CD4-positive, alpha-beta T cell treated with Interleukin-21 for 1 hour (primary cell): ENCODE results near the gene PDYN.

ENCODE experiments used
- DNase-seq: peaks from one replicate; pipeline ENCODE4 v3.0.0-alpha.2; 2020

The PDYN gene

DNA sequence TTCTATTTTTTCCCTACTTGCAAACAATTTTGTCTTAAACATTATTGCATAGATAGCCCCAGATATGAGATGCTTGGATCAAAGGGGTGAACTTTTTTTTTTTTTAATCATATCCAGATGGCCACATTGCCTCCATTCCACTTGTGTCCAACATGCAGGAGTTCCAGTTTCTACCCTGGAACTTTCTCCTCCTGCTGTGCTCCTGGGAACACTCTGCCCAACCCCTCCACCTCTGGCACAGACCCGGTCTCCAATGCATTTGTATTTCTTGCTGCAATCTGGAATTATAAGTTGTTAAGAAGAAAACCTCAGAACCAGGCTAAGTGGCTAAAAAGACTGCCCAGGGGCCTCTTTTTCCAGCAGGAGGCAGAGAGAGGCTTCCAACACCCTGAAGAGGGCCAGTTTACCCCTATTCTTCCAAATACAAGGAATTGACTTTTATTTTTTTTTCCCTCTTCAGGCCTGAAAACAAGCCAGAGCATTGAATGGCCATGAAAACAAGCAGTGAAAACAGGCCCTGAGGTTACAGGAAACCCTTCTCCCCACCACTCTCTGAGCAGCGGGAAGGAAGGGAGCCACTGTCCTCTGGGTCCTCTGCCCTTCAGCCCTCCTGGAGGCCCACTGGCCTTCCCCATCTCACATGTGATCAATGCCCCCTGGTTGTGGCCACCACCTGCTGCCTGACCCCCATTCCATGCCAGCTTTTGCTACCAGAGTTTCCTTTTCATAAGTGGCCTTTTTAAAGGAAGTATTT is 44.3 kb downstream of the PDYN start:
- no peak for DNase-seq

DNA sequence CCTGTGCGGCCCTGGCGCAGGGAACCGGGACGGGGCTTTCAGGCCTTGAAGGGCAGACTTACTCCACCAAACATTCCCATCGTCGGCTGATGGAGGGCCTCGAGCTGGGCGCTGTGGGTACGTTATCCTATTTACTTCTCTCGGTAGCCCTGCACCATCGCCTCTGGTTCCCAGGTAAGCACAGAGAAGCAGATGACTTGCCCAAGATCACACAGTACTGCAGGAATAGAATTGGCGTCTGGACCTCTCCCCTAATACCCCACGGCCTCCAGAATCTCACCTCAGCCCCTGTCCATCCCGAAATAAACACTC is 46.4 kb downstream of the PDYN start:
- no peak for DNase-seq

DNA sequence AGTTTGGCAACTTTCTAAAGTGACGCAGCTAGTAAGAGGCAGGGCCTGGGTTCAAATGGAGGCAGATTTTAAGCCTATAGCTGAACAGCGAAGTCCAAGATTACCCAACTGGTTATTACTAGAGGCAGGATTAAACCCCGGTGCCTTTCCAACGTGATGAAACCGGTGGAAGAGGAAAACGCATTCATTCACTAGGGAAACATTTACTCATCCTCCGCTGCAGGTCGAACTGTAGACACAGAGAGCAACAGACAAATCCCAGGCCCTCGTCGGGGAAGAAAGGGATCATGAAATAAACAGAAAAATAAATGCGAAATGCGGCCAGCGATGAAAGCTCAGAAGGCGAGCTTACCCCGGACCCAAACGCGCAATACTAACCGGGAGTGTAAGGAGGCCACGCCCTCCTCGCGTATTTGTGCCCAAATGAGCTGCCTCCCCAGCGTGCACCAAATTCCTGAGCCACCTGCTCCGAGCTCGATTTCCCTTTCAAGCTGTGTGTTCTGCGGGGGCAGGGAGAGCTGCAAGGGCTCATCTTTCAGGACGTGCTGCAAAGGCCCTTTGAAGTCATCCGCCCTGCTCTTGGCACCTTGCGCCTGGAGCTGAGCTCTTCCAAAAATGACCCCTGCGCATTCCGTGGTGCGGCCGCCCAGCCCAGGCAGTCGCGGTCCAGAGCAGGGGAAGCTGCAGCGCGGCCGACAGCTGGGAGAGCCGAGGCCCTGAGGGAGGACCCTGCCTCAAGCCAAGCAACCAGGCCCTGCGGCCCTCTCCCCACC is 46.9 kb downstream of the PDYN start:
- peak; percentile 22 for DNase-seq

DNA sequence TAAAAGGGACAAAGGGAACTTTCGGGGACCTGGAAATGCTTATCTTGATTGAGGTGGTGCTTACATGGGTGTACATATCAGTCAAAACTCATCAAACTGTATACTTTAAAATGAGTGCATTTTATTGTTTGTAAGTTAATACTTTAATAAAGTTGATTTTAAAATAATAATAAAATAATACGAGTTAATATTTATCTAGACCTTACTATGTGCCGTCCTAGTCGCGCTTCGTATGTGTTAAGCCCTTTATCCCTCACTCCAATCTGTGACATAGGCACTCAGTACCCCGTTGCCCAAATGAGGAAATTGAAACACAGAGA is 47.5 kb downstream of the PDYN start:
- no peak for DNase-seq

DNA sequence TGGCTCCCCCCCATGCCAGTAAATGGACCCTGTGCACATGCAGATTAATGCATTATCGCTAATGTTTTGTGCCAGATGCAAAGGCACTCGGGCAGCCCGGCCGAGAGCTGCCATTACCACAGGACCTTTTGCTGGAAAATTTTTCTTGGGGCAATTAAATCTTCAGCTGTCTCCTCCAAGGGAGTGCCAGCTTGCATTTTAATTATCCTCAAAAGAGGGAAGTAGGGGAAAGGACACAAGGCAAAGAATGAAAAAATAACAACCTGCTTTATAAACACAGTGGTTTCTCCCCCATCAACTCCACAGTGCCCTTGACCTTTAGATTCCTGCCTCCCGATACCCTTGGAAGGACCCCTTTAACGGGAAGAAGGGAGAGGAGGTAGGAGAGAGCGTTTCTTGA is 48.2 kb downstream of the PDYN start:
- DNase-seq: no peak

DNA sequence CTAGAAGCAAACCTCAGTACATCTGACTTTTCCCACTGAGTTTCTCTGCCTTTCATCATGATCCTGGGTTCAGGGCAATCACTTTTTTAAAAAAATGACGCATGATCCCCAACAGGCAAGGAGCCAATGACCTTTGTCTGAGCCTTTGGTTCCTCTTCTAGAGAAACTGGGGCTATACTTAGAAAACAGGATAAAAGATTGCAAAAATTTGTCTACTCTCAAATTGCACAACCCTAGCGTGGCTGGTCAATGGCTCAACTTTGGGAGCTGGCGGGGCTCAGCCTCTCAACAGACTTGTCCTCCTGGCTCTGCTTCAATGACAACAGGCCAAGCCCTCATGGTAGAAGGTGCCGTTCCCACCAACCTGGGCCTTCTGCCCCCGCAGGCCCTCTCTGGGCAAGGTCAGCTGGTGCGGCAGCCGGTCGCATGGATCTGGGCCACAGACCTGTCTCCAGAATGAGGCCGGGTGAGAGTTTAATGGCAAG is 48.7 kb downstream of the PDYN start:
- peak; percentile 19 for DNase-seq

DNA sequence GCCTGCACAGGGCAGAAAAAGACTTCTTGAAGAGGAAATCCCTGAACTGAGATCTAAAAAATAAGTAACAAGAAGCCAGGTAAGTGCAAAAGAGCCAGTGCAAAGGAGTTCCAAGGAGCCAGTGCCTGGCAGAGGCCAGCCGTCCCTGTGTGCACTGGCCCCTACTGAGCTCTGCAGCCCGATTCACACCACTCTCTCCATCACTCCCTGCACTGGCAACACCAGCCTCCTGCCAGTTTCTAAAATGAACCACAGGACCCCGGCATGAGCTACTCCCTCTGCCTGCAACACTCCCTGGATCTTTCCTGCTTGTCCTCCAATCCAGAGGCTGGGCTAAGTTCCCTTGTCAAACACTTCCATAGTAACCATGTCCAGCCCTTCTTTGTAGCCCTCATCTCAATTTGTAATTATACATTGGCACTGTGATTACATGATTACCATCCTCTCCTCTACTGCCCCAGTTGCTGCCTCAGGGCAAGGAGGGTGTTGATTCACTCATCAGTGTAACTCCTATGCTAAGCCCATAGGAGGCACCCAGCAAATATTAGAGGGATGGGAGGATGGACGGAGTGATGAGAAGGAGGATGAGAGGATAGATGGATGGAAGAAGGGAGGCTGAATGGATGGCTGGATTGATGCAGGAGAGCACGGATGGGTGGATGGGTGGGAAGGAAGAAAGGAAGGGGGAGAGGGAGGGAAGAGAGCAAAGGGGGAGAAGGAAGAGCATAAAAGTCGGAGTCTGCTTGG is 49.3 kb downstream of the PDYN start:
- DNase-seq: no peak

DNA sequence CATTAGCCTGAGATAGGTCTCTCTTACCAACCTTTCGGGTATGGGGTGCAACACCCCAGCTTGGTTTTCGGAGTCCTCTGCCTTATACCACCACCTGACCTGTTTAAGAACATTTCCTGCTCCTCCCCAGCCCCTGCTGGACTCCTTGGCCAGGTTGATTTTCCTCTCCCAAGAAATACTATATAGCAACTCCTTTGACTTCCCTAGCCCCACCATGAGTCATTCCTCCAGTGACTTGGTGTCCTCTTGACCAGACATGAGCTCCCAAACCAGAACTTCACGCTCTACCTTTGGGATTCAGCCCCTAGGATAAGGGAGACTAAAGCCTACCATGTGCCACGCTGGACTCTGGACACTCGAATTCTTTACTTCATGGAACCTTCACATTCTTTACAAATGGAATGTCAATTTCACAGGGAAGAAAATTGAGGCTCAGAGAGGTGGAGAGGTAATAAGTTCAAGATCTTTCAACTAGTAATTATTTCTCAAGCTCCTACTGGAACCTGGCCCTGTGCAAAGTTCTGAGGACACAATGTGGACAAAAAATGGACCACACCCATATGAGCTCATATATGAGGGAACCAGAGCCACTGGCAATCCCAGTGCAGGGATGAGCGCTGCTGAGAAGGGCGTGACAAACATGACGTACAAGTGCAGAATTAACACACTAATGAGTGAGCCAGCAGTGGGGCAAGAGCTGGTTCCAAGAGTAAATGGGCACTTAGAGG is 50.4 kb downstream of the PDYN start:
- peak; percentile 17 for DNase-seq

DNA sequence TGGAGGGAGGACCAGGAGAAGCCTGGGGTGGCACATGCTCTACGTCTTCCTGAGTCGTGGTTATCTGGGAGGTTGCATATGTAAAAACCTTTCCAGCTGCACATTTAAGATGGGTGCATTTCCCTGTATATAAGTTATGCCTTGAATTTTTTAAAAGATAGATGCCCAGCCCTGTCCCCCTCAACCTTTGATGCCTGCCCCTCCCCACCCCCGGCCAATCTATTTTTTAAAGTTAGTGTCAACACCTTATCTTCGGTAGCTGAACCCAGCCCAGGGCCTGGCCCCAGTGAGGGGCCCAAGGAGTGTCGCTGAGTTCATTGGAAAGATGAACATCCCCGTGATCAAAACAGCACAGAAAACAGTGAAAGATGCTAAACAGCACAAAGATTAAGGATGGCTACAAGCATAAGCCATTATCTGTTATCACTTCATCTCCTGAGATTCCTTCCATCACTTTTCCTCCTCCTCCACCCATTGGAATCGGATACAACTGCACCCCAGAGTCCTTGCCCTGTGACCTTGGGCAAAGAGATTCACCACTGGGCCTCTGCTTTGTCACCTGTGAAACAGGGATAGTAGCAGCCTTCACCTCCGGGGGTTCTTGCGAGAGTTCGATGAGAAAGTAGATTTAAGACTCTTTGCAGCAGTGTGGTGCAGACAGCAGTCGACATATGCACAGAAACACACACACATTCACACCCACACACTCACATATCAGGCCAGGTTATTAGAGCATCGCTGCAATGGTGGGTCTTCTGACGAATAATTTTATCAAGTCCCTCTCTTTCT is 51.2 kb downstream of the PDYN start:
- DNase-seq: no peak

DNA sequence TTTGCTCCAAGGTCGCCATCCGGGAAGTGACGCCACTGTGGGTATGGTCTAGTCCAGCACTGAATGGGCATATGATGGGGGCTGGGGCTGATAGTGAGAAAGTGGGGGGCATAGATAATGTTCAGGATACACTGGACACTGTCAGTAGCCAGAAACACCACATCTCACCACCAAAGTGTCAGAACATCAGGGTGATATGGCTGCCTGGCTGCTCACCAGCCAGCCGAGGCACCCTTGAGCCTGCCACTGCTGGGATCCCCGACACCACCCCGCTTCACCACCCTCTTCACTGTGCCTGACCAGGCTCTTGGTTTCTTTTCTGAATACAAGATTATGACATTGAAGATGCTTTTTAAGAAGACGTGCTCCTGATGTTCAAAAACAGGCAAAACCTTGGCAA is 51.8 kb downstream of the PDYN start:
- DNase-seq: no peak

DNA sequence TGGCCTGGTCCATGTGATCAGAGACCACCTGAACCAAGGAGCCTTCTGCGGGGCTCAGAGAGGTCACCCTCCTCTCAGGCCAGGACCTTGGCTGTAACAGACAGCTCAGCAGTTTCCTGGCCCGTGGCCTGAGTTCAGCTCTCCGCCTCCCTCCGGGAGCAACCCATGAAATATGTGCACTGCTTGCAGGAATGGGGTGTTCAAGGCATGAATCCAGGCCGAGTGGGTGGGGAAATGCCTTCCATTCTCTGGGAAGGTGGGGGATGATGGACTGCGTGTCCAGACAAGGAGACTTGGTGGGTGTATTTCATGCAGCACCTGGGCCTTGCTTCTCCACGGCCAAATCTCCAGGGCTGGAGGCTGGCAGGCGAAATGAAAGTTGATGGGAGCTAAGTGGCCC is 52.6 kb downstream of the PDYN start:
- DNase-seq: no peak

DNA sequence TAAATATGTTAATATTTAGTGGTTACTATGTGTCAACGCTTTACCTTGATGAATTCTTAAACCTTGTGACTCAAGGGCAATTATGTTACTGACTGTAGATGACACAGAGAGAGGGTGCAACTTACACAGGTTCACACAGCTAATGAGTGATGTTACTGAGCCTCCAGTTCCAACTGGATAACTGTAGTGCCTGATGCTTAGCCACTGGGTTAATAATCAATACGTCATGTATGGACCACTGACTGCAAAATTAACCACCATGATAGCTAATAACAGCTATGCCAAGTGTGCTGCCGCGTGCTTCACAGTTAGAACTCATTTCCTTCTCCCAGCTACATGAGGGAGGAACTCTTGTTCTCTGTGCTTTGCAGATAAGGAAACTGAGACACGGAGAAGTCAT is 53.3 kb downstream of the PDYN start:
- no peak for DNase-seq

DNA sequence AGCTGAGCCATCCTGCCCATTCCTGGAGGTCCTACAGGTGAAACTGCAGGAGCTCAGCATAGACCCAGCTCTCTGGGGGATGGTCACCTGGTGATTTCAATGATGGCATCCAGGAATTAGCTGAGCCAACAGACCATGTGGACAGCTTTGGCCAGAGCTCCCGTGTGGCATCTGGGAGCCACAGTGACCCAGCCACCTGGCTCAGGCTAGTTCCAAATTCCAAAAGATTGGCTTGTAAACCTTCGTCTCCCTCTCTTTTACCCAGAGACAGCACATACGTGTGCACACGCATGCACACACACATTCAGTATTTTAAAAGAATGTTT is 54.6 kb downstream of the PDYN start:
- DNase-seq: no peak

DNA sequence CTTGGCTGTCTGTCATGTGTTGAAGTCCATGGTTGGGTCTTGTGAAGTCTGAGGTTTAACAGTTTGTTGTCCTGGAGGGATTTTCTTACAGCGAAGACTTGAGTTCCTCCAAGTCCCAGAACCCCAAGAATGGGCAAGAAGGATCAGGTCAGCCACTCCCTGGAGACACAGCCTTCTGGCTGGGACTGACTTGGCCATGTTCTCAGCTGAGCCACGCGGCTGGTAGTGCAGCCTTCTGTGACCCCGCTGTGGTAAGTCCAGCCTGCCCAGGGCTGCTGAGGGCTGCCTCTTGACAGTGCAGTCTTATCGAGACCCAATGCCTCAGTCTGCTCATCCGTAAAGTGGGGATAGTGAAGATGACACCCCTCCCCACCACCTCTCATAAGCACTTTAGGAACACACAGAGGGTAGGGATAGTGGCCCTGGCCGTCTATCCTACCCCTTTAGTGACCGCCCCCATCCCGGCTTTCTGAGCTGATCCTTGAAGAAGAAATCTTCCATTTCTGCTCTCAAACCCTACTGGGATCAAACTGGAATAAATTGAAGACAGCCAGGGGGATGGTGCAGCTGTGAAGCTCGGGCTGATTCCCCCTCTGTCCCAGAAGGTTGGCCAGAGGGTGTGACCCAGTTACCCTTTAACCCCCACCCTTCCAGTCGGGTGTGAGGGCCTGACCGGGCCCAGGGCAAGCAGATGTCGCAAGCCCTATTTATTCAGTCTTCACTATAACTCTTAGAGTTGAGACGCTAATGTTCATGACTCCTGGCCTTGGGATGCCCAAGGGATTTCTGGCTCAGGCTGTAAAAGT is 55.2 kb downstream of the PDYN start:
- no peak for DNase-seq

DNA sequence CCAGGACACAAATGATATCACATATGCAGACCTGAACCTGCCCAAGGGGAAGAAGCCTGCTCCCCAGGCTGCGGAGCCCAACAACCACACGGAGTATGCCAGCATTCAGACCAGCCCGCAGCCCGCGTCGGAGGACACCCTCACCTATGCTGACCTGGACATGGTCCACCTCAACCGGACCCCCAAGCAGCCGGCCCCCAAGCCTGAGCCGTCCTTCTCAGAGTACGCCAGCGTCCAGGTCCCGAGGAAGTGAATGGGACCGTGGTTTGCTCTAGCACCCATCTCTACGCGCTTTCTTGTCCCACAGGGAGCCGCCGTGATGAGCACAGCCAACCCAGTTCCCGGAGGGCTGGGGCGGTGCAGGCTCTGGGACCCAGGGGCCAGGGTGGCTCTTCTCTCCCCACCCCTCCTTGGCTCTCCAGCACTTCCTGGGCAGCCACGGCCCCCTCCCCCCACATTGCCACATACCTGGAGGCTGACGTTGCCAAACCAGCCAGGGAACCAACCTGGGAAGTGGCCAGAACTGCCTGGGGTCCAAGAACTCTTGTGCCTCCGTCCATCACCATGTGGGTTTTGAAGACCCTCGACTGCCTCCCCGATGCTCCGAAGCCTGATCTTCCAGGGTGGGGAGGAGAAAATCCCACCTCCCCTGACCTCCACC is 56.4 kb downstream of the PDYN start:
- no peak for DNase-seq

DNA sequence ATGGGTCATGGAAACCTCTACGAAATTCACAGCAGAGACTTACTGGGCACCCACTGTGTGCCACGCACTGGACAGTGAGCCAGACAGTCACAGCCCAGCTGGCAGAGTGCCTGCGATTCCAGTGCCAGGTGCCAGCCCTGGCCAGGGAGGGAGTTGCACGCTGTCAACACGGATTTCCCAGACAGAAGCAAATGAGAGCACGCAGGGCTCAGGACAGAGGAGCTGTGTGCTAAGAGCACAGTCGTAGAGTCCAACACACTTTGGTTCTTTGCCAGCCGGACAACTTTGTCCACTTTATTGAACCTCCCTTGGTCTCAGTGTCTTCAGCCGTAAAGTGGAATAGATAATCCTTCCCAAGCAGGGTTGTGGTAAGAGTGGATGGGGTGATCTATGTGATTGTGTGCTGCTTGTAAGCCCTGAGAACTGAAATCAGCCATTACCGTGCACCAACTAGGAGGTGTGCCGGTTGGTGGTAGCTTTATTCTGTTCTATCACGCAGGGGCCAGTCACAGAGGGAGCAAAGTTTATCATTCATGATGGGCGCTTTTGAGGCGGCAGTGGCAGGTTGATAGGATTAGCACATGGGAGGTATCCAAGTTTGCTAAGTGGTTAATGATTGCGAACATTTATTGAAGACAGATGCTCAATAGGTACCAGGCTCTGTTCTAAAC is 58.0 kb downstream of the PDYN start:
- no peak for DNase-seq

DNA sequence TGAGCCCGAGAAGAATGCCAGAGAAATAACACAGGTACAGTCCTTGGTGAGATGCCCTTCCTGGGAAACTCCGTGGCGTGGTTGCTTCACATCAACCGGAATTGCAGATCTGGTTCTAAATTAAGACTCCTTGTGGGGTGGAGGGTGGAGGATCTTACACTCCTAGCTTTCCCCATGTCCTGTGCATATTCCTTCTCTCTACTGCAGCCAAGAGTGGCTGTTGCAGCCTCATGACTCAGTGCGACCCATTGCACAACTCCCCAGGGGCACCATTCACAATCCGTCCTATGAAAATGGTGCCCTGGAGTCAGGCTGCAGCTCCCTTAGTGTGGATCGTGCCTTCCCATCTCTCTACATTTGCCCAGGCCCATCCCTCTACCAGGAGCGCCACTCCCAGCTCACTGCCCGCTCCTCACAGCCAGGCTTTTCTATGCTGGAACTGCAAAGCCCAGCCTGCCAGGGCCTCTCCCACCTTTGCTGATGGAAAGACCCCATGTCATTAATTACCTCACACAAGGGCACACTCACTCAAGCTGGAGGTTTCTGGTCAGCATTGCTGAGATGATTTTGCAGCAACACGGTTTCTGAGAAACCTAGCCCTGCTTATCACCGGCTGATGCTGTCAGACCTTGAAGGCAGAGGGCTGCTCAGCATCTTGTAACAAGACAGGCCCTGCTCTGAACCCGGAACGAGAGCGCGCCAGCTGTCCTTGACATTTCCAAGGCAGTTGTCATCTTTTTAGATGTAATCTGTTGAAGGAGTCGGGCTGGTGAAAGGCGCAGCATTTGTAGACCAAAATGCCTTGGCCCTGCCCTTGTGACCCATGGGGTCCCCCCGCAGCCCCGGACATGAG is 58.9 kb downstream of the PDYN start:
- no peak for DNase-seq

DNA sequence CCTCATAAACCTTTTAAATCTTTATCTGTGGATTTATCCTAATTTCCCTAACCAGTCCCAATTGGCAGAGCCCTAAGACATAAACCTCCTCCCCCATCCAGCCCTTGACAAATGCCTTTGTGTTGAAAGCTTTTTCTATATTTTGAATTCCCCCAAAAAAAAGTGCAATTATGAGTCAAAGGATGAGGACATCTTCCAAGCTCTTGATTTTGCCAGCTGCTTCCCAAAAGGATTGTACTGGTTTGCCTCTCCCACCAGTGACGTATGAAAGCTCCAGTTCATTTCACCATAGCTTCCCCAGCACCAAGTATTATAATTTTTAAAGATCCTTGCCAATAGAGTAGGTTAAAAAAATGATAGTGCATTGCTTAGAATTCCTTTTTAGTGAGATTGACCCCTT is 59.7 kb downstream of the PDYN start:
- DNase-seq: no peak

DNA sequence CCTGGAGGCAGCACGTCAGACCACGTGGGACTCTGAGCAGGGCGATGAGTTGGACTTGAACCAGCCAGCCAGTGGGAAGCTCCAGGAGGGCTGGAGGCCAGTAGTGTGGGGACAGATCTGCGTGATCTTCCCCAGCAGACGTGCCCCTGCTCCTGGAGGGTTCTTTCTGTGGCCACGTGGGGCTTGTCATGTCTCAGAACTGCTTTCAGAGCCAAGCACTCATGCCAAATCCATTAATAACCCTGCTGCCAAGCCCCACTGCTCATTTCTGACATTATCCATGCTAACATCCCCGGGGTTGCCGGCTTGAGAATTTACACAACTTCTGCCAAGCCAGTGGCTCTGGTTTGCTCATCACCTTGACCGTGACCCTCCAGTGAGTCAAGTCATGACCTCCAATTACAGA is 60.4 kb downstream of the PDYN start:
- no peak for DNase-seq

DNA sequence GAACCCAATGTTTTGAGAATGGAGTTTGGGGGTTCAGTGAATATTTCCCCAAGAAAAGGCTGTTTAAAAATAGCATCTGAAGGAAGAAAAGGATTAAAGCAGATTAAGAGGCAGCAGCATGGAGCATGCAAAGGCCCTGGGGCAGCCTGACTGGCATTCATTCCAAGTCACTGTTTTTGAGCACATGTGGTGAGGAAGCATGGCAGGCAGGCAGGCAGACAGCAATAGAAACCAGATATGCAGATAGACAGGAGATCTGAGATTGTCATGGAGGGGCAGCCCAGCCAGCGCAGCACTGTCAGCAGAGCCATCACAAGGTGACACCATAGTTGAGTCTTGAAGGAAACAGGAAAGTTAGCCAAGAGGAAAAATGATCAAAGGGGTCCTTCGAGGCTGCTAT is 60.9 kb downstream of the PDYN start:
- no peak for DNase-seq
